Endothelial cell of umbilical vein (primary cell): ENCODE measurements around the gene CFAP46. TPM values are rescaled to one million over a fixed set of nuclear protein-coding genes. Genes with fewer than 3 reads are reported as not detected.

Source experiments
- BruUV-seq: library from RNA; stranded (reverse); fragments of 400-500 nt; replicated peaks from 2 replicates; lab custom pipeline; 2021; lab: Mats Ljungman, UMichigan
- CTCF ChIA-PET: fragments of 300-600, 350-600 bp; sonication (Branson Sonifier 250); formaldehyde crosslinking; loops from one replicate; lab custom pipeline; 2021; ENCODE audit warnings: antibody characterized with exemption, inconsistent platforms; lab: Charles Lee
- POLR2A ChIA-PET: fragments of 300-600, 350-600 bp; sonication (Branson Sonifier 250); formaldehyde crosslinking; loops from one replicate; lab custom pipeline; 2021; ENCODE audit warnings: antibody characterized with exemption, inconsistent platforms; lab: Charles Lee
- DNase-seq: peaks from one replicate; pipeline ENCODE4 v3.0.0-alpha.2; 2011; ENCODE audit warnings: low read depth, low spot score
- FAIRE-seq: peaks from 2 replicates; lab custom pipeline; 2011; peaks lifted over from hg19 to GRCh38; lab: Jason Lieb, UNC
- H2AFZ ChIP-seq: 2 replicates; pipeline ENCODE4 v1.6.0; 2012; ENCODE audit warnings: low read depth, low read length, control low read depth, inconsistent platforms
- H3K27ac ChIP-seq: 2 replicates; pipeline ENCODE4 v1.5.1; 2011; ENCODE audit warnings: low read depth, mild to moderate bottlenecking, control low read depth, low read length, moderate library complexity; ENCODE audit not compliant: insufficient read depth
- H3K27me3 ChIP-seq, 2 experiments: 2 replicates each; pipeline versions ENCODE4 v1.6.0 to v1.6.1; 2011; ENCODE audit warnings: low read length in 2 of 2, mixed read lengths in 1 of 2; ENCODE audit not compliant: control insufficient read depth in 2 of 2, insufficient read depth in 2 of 2
- H3K36me3 ChIP-seq, 2 experiments: 2 replicates in 1 of 2; 3 replicates in 1 of 2; pipeline ENCODE4 v1.5.1; 2011; ENCODE audit warnings: low read length in 2 of 2, mild to moderate bottlenecking in 1 of 2, moderate library complexity in 1 of 2; ENCODE audit not compliant: control insufficient read depth in 2 of 2, insufficient read depth in 2 of 2; ENCODE audit errors: extremely low read depth in 1 of 2
- H3K4me1 ChIP-seq: 3 replicates; pipeline ENCODE4 v1.5.1; 2011; ENCODE audit warnings: mild to moderate bottlenecking, low read length; ENCODE audit not compliant: control insufficient read depth, insufficient read depth; ENCODE audit errors: extremely low read depth
- H3K4me2 ChIP-seq: 2 replicates; pipeline ENCODE4 v1.6.1; 2011; ENCODE audit warnings: low read length, control low read depth, mixed read lengths; ENCODE audit not compliant: insufficient read depth
- H3K4me3 ChIP-seq, 3 experiments: fragments of 200-600 bp in 1 of 3; sonication (generic), shearing (Covaris generic) in 1 of 3; replicated peaks in 1 of 3; 2 replicates each; pipeline ENCODE4 v1.5.1; 2011 to 2016; ENCODE audit warnings: control low read depth in 3 of 3, low read length in 3 of 3, mild to moderate bottlenecking in 2 of 3, inconsistent platforms in 1 of 3, low read depth in 1 of 3, moderate library complexity in 1 of 3; ENCODE audit not compliant: insufficient read depth in 1 of 3
- H3K79me2 ChIP-seq: 2 replicates; pipeline ENCODE4 v1.6.0; 2012; ENCODE audit warnings: low read length, inconsistent platforms; ENCODE audit not compliant: control insufficient read depth, insufficient read depth
- H3K9ac ChIP-seq: replicated peaks from 2 replicates; pipeline ENCODE3; 2011; ENCODE audit warnings: low read length, control low read depth; ENCODE audit not compliant: insufficient read depth; ENCODE audit errors: extremely low read depth
- H3K9me1 ChIP-seq: replicated peaks from 3 replicates; pipeline ENCODE4 v1.6.0; 2011; ENCODE audit warnings: mild to moderate bottlenecking, low read length; ENCODE audit not compliant: control insufficient read depth, insufficient read depth; ENCODE audit errors: extremely low read depth
- H3K9me3 ChIP-seq: replicated peaks from 2 replicates; pipeline ENCODE4 v1.5.1; 2012; ENCODE audit warnings: low read length, inconsistent platforms; ENCODE audit not compliant: control insufficient read depth, insufficient read depth
- H4K20me1 ChIP-seq: replicated peaks from 2 replicates; pipeline ENCODE3; 2011; ENCODE audit warnings: mild to moderate bottlenecking, low read length; ENCODE audit not compliant: control insufficient read depth, insufficient read depth; ENCODE audit errors: extremely low read depth
- EZH2 ChIP-seq: IDR thresholded peaks from 2 replicates; pipeline ENCODE4 v1.6.1; 2012; ENCODE audit warnings: borderline replicate concordance, low read depth, mild to moderate bottlenecking, moderate library complexity, low read length, inconsistent platforms; ENCODE audit not compliant: severe bottlenecking
- FOS ChIP-seq: IDR thresholded peaks from 2 replicates; pipeline ENCODE4 v1.6.1; 2011; ENCODE audit warnings: mild to moderate bottlenecking, low read length, moderate library complexity, borderline replicate concordance; ENCODE audit not compliant: insufficient read depth
- GATA2 ChIP-seq: IDR thresholded peaks from 2 replicates; pipeline ENCODE4 v1.7.0; 2011; ENCODE audit warnings: low read depth, mild to moderate bottlenecking, moderate library complexity, mixed read lengths, low read length; ENCODE audit not compliant: insufficient read length, insufficient read depth
- JUN ChIP-seq: IDR thresholded peaks from 2 replicates; pipeline ENCODE4 v1.6.1; 2011; ENCODE audit warnings: borderline replicate concordance, low read depth; ENCODE audit not compliant: insufficient read length, insufficient read depth
- MYC ChIP-seq: IDR thresholded peaks from one replicate; pipeline ENCODE4 v1.6.1; 2011; ENCODE audit warnings: mild to moderate bottlenecking, low read depth, low read length
- POLR2A ChIP-seq: IDR thresholded peaks from 2 replicates; pipeline ENCODE4 v1.6.1; 2012; ENCODE audit warnings: low read depth, mild to moderate bottlenecking, control low read depth, low read length
- POLR2AphosphoS5 ChIP-seq: IDR thresholded peaks from 2 replicates; pipeline ENCODE4 v1.6.1; 2012; ENCODE audit warnings: low read depth, mild to moderate bottlenecking, control low read depth, low read length, moderate library complexity; ENCODE audit not compliant: insufficient read depth
- dilution Hi-C: fragments of 300-500 bp; cut with MboI; formaldehyde crosslinking; loops from one replicate; pipeline ENCODE4 v1.15.0; 2019; ENCODE audit warnings: low sequenced_read_pairs; ENCODE audit not compliant: extremely low pct_ligation_motif_present
- intact Hi-C: fragments of 100-400 bp; cut with micrococcal nuclease; formaldehyde crosslinking; loops from one replicate; pipeline ENCODE4 v1.10.0; 2022
- polyA plus RNA-seq, 4 experiments: library from polyadenylated mRNA; depleted of rRNA in 3 of 4; stranded (reverse) in 3 of 4; unstranded in 1 of 4; fragments of >200 nt; gene quantifications; 2 replicates each; pipeline versions ENCODE4 v1.2.1 to v1.2.3, GENCODE V29; 2011 to 2012; ENCODE audit warnings: missing spikeins in 1 of 4
- total RNA-seq: library from RNA; stranded (reverse); gene quantifications from 2 replicates; pipeline ENCODE4 v1.2.3, GENCODE V29; 2021
- TF ChIP-seq, protein P1 (sequence below), 2 donors: IDR thresholded peaks; 1 replicate in 1 of 2; 2 replicates in 1 of 2; pipeline ENCODE4 v1.5.1; 2011; ENCODE audit warnings: low read length in 2 of 2, mild to moderate bottlenecking in 2 of 2, moderate library complexity in 2 of 2, control low read depth in 1 of 2, inconsistent platforms in 1 of 2, low read depth in 1 of 2; ENCODE audit not compliant: insufficient read depth in 1 of 2; ENCODE audit errors: extremely low read depth in 1 of 2
- TF ChIP-seq, protein P2 (sequence below): IDR thresholded peaks from 2 replicates; pipeline ENCODE4 v1.6.1; 2011; ENCODE audit not compliant: insufficient read depth, insufficient read length

The CFAP46 gene
- total and polyA plus RNA-seq, 2 donors (not counting 3 experiments of a cell fraction or from before 2014, with no cell fraction given): 0.75 to 0.98 TPM

DNA sequence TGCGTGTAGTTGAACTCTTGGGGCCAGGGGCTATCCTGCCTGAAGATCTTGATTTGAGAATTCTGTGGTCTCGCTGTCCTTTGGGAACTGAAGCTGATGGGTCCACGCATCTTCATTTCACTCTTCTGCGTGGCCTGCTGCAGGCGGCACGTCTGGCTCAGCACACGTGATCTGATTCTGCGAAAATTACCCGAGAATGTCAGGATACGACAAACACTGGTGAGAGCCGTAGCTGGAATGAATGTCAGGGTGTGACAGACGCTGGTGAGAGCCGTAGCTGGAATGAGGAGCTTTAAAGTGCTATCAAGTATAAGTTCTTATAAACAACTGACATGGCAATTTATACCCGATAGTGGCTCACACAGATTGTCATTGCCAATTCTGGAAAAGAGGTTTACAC, 44.6 kb upstream of the CFAP46 start:
- no peaks in the 10 kb centered on the region for H3K4me1 ChIP-seq
- no peak overlapping the region for H3K4me3 ChIP-seq
- CTCF ChIA-PET: no interaction called here
- H3K9me3 ChIP-seq: no peaks in the 10 kb centered on the region
- no peak for FAIRE-seq
- no peaks in the 10 kb centered on the region for H3K27me3 ChIP-seq
- no peaks in the 10 kb centered on the region for H3K79me2 ChIP-seq
- H3K36me3 ChIP-seq: no peaks in the 10 kb centered on the region
- no peak overlapping the region for H3K9ac ChIP-seq
- no peak overlapping the region for H3K27ac ChIP-seq
- DNase-seq: no peak
- POLR2A ChIA-PET: no interaction called here
- no peak overlapping the region for H2AFZ ChIP-seq
- intact Hi-C loops (no loop called here), dilution Hi-C loops (no loop called here)
- no peaks in the 10 kb centered on the region for H4K20me1 ChIP-seq
- H3K4me2 ChIP-seq: no peak overlapping the region
- TF ChIP-seq POLR2AphosphoS5: no peak
- TF ChIP-seq GATA2: no peak
- TF ChIP-seq, protein P1, sequence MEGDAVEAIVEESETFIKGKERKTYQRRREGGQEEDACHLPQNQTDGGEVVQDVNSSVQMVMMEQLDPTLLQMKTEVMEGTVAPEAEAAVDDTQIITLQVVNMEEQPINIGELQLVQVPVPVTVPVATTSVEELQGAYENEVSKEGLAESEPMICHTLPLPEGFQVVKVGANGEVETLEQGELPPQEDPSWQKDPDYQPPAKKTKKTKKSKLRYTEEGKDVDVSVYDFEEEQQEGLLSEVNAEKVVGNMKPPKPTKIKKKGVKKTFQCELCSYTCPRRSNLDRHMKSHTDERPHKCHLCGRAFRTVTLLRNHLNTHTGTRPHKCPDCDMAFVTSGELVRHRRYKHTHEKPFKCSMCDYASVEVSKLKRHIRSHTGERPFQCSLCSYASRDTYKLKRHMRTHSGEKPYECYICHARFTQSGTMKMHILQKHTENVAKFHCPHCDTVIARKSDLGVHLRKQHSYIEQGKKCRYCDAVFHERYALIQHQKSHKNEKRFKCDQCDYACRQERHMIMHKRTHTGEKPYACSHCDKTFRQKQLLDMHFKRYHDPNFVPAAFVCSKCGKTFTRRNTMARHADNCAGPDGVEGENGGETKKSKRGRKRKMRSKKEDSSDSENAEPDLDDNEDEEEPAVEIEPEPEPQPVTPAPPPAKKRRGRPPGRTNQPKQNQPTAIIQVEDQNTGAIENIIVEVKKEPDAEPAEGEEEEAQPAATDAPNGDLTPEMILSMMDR (IDR thresholded peaks at IDR 0.05; ENCODE audit: extremely low read depth in 1 of 2, insufficient read depth in 1 of 2, low read depth in 1 of 2, low read length in 2 of 2): no peak
- TF ChIP-seq EZH2: no peak
- no peak for TF ChIP-seq JUN
- no peak for TF ChIP-seq MYC
- TF ChIP-seq FOS: no peak
- no peak for TF ChIP-seq POLR2A
- TF ChIP-seq, protein P2, sequence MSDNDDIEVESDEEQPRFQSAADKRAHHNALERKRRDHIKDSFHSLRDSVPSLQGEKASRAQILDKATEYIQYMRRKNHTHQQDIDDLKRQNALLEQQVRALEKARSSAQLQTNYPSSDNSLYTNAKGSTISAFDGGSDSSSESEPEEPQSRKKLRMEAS: no peak
- H3K9me1 ChIP-seq: no peaks in the 10 kb centered on the region
- BruUV-seq: no TSS peak
